HG03280 (cell line): ENCODE results near the gene TMEM98.
"Not testable (repeated sequence)": the region's sequence is repeated elsewhere in the genome, so short reads cannot be mapped to it uniquely, and the experiment has no call there.

Experiments used
- ATAC-seq: cut with Tn5 transposase; IDR thresholded peaks from one replicate; pipeline ENCODE4 v1.9.1; 2021; ENCODE audit warnings: mild to moderate bottlenecking, moderate library complexity; ENCODE audit not compliant: unreplicated experiment

The TMEM98 gene, protein sequence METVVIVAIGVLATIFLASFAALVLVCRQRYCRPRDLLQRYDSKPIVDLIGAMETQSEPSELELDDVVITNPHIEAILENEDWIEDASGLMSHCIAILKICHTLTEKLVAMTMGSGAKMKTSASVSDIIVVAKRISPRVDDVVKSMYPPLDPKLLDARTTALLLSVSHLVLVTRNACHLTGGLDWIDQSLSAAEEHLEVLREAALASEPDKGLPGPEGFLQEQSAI

DNA sequence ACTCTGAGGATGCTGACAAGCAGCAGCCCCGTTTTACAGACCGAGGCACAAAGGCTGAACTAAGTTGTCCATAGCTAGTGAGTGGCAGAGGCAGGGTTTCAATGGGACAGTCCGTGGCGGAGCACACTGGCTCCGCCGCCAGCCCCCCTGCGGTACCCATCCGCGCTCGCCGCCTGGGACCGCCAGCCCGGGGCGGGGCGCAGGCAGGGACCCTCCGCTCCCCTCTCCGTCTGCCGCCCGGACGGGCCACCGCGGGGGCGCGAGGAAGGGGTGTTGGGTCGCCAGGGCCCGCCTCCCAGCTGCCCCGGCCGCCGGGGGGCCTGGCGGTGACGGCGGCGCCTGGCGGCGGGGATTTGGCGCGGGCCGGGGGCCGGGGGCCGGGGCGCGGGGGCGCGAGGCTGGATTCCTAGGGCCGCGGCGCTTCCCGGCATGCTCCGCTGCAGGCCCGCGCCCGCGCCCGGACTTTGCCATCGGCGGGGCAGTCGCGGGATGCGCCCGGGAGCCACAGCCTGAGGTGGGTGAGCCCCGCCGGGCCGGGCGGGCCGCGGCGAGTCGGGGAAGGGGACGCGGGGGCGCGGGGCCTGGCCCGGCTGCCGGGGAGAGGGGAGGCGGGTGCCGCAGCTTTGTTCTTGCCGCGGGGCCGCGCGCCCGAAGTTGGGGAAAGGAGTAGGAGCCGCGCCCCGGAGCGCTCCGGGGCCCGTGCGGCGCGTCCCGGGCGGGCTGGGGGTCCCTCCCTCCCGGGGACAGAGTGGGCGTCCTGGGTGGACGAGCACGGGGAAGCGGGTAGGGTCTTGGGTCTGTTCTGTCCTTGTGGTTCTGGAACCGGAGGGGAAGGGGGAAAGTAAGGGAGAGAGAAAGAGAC is at the start of gene TMEM98:
Gene TMEM98, plus strand, starts transcription at position 430 of the 862 bp plus-strand sequence. CDS start 3,376 bp downstream, outside the sequence.
- no peak for ATAC-seq

DNA sequence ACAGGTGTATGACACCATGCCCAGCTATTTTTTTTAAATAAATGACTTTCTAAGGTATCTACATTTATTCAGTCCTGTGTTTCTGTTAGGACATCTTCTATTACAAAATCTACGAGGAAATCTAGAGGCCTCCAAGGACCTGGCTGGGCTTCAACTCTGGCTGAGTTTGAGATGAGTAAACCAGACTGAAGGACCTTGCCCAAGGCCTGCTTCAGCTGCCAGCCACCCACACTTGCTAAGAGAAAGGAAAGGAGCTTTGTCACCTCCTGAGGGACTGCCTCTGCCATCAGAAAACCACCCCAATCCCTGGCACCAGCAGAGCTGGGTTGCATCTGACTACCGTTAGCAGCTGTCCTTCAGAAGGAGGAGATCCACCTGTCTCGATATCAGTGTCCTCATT is 49.7 kb upstream of the TMEM98 start:
- ATAC-seq, result no peak

DNA sequence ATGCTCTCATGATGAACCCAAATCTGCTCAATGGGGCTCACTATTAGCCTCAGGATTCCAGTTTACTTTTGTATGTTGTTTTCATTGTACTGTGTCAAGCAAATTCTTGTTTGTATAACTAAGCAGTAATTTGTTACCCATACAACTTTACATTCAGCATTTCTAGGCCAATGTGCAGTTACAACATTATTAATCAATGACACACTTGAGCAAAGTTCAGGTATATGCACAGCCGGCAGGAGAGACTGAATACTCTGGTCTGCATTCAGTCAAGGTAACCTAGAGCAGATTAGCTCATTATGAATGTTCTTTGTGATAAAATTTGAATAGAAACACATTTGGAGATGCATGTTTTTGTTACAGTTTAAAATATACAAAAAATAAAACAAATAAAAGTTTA is 48.8 kb upstream of the TMEM98 start:
- ATAC-seq, result no peak

DNA sequence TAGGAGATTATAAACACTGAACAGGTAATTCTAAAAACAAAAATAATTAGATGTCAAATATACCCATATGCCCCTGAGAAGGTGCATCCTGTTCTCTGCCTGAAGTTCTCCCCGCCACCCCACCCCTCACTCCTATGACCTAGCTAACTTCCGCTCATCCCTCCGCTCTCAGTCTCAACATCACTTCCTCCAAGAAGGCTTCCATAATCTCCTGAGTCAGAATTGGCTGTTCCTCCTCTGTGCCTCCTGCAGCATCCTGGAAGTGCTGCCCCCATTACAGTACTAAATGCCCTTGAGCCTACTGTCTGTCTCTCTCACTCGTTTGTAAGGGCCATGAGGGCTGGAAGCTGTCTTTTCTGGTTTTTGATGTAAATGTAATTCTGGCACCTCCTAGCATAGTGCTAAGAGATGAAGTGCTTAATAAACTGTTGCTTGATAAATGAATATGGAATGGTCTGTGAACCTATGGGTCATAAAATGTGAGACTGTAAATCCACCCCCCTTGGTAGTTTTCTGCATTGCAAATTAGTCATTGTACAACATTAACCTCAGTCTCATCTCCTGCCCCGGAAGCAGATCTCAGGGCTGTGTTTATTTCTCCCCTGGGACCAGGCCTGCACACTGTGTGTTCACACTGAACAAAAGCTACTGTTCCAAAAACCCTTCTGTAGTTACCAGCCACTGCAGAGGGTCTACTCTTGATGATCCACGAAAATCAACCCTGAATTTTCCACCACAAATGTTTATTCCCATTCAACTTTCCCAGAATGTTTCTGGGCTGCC is 47.1 kb upstream of the TMEM98 start:
- no peak for ATAC-seq

DNA sequence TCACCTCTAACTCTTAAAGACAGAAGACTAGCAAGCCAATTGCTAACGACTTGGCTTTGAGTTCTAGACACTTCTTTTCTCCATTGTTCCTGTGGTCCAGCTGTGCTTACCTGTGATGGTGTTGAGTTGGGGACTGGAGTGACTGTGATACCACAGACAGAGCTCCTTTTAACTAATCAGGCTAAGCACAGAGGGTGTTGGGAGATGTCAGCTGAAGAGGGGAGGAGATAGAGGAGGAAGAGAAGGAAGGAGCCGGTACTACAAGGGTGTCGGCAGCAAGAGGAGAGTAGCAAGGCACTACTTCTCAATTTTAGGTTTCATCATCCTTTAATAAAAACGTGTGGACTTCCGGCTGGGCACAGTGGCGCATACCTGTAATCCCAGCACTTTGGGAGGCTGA is 45.9 kb upstream of the TMEM98 start:
- no peak for ATAC-seq

DNA sequence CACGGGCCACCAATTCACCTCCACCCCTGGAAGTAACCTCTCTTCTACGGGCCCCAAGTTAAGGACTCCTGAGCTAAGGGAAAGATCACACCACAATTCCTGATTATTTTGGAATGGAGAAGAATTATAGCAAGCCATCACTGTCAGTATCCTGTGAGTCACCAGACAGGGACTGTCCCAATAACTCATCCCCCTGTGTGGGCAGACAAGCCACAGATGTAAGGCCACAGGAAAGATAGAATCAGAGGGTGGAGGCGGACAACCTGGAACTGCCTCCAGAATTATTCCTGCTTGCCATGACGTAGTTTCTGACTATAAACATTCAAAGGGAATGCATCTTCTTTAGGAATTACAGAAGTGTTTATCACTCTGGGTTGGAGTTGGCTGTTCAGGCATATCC is 45.2 kb upstream of the TMEM98 start:
- ATAC-seq, result no peak

DNA sequence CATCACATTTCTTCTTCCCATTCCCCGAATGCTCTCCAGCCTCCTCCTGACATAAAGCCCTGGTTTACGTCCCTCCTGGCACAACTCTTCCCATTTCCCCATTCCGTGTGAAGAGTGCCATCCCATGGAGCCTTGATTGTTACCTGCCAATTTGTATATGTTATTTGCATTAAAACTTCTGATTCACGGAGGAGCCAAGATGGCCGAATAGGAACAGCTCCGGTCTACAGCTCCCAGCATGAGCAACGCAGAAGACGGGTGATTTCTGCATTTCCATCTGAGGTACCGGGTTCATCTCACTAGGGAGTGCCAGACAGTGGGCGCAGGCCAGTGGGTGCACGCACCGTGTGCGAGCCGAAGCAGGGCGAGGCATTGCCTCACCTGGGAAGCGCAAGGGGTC is 41.0 kb upstream of the TMEM98 start:
- not testable (repeated sequence) for ATAC-seq

DNA sequence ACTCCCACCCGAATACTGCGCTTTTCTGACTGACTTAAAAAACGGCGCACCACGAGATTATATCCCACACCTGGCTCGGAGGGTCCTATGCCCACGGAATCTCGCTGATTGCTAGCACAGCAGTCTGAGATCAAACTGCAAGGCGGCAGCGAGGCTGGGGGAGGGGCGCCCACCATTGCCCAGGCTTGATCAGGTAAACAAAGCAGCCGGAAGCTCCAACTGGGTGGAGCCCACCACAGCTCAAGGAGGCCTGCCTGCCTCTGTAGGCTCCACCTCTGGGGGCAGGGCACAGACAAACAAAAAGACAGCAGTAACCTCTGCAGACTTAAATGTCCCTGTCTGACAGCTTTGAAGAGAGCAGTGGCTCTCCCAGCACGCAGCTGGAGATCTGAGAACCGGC is 40.5 kb upstream of the TMEM98 start:
- ATAC-seq, result not testable (repeated sequence)

DNA sequence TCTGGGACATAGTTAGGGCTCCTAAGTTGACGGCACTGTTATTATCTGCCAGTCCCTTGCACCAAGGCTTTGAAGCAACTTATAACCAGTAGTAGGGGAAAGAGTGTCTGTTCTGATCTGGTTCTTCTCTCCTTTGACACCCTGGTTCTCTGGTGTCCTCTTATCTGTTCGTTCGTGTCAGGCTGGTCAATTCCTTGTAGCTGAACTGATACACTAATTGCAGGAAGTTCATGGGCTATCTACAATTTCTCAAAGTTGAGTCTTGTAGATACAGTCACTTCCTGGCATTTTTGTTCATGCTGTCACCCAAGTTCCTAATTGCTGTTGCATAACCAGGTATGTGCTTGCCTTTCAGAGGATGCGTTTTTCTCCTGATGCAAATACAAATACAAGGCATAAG is 33.7 kb upstream of the TMEM98 start:
- ATAC-seq, result no peak

DNA sequence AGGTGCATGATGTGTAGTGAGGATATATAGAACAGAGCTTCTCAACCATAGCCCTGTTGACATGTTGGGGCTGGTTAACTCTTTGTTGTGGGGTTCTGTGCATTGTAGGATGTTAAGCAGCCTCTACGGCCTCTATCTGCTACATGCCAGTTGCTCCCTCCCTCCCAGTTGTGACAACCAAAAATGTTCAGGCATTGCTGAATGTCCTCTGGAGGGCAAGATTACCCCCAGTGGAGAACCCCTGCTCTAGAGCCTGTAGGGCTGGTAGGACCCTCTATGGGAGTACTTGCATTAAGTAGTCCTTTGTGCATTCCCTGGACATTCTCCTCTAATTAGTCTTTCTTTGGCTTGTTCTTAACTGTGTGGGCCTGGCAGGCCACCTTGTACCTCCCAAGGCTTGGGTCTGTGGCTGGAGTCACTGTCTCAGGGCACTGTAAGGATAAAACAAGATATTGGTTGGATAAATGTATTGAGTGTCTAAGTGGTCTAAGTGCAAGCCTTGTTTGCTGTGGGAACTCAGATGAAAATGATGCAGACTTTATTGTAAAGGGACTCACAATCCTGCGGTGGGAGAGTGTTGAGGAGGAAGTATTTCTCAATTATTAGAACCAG is 31.2 kb upstream of the TMEM98 start:
- no peak for ATAC-seq

DNA sequence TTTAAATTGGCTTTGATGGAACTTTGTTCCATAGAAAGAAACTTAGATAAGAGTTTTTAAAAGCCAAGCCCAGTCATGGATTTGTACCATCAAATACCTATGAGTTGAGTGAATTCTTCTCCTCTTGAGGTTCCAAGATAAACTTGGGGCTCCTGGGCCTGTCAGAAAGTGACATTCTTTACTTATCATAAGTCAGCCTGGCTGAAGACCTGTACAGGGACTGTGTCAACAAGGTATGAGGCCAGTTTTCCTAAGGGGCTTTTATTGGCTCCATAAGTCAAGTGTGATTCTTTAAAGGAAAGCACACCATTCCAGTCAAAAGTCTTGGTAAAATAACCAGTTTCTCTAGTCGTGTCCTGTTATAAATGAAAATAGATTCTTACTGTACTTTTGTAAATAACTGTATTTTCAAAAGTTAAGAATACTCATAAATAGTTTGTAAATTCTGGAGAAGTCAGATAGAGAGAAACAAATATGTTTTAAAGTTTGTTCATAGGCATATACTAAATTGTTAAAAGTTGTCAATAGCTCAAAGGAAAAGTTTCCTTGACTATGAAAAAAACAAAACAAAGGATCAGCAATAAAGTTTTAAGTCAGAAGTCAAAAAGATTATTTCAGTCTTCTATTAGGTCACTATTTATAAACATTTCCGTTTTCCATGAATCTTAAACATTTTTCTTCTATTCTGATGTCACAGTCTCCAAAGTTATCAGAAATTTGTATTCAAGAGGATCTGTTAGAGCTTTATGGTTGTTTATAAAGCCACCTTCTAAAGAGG is 28.5 kb upstream of the TMEM98 start:
- no peak for ATAC-seq

DNA sequence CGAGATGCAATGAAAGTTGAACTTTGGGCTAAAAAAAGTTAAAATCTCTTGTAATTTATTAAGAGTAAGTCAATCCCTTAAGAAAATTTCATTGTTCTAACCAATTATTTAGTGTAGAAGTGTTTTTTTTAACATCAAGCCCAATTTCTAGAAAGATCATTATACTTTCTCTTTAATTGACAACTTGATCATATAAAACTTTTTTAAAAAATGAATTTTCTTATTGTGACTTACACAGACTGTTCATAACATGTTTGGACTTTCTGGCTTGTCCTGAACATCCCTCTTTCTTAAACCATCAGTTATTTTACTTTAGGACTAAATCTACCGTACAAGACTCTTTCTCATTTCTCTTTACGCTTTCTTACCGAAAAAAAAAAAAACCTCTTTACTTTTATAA is 26.2 kb upstream of the TMEM98 start:
- no peak for ATAC-seq

DNA sequence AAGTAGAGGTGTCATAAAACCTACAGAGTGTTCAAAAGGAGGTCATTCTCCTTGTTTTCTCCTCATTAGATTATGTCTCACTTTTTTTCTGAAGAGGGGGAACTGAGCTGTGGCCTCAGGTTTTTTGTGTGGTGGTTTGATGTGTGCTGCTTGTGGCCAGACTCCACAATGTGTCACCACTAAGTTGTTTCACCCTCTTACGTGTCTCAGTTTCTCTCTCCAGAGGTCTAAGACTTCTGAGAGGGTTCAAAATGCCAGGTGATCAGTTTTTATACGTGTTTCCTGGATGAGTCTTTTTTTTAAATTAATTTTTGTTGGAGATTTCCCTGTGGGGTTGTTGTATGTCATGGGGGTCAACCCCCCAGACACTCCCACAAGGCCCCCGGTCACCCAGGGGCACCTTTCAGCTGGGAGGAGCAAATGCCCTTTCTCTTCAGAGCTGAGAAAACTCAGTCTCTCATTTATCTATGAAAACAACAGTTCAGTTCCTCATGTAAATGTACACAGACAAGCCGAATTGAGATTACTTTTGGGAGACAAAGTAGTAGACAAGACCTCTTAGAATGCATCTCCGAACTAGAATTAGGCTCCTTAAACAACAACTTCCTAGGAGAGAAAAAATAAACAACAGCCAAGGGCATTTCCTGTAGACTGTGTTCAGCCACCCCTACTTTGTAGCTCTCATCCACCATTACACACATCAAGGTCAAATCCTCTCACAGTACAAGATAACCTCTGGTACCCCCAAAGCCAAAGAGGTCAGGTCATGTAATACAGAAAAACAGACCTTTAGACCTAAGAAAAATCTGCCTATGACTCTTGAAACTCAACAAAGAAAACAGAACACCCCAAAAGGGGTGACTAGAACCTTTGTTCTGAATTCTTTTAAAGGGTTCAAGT is 23.9 kb upstream of the TMEM98 start:
- ATAC-seq, result no peak

DNA sequence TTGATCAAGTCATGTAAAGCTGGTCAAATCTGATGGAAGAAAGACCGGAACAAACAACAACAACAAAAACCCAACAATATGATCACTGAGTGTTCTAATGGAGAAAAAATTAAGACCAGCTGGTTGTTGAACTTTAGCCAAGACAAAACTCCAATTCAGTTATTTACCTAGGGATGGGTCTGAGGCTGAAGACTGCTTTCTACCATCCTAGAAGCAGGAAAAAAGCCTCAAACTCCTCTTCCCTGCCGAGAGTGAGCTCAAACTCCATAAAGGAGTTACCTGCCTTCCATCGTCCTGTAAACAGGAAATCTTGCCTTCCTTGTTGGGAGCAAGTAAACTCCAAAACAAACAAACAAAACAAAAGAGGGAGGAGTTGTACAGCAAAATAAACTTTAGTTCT is 23.1 kb upstream of the TMEM98 start:
- ATAC-seq, result no peak

DNA sequence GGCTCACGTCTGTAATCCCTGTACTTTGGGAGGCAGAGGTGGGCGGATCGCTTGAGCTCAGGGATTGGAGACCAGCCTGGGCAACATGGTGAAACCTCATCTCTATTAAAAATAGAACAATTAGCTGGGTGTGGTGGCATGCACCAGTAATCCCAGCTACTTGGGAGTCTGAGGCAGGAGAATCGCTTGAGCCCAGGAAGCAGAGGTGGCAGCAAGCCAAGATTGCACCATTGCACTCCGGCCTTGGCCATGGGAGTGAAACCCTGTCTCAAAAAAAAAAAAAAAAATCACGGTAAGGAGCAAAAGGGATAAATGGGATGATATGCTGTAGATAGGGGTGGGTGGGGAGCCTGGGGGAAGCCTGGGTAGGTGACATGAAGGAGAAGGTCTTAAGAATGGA is 20.4 kb upstream of the TMEM98 start:
- no peak for ATAC-seq

DNA sequence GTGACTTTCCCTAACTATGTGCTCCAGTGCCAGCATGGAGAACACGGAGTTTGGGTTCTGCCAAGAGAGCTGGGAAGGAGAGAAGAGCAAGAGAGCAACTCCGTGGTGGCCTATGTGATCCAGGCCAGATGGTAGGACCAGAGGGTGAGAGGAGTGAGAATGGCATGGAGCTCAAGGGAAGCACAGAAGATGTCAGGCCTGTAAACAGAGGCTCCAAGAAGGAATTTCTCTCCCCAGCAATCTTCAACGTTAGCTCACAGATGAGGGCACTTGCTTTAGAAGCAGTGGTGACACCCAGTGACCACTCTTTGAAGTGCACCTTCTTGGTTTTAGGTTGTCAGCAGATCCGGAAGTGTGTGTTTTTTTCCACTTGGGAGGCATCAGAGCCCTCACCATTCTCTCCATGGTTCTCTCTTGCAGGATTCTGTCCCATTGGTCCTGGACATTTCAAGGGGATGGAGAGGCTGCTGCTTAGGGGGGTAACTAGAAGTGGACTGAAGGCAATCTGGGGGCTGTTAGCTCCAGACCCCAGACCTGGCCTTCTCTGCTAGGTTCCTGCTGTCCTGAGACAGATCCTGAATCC is 18.1 kb upstream of the TMEM98 start:
- peak; percentile 64 for ATAC-seq

DNA sequence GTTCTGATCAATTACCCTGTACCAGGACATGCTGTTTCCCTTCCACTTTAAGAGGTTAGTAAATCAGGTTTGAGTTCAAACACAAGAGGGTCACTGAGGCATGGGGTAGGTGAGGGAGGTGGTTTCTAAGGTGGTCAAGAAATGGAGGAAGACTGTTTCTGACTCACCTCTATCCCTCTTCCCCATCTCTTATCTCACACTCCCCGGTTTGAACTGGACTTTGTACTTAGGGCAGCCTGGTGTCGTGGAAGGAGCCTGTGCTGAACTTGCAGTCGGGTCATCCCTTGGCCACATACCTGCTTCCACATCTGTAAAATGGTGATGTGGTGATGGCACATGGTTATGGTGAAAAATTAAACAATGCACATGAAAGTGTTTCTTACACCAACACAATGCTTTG is 17.2 kb upstream of the TMEM98 start:
- no peak for ATAC-seq

DNA sequence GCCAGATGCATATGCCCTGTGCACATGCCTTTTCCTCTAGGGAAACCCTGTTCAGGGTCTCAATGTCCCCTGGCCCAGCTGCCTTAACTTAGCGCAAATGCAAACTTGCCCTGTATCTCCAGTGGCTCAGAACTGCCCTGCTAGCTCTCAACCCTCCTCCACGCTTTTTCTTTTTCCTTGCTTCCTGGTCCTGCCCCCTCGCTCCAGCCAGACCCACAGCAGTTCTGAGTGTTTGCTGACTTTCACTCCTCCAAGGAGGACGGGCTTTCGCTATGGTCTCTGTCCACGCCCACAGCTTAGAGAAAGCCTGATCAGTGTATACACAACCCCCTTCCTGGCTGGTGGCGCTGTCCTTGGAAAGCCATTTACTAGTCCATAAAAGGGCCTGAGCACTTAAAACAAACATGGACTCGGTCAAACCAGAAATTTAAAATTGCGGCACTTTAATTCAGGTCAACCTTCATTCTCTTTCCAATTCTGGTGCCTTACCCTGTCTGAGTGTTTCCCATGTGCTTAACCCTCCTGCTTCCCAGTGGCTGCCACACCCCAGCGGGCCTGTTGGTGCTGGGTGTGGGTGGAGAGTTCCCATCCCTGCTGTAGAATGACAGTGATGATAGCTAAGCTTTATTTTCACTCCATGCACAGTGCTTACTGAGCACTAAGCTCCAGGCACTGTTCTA is 15.6 kb upstream of the TMEM98 start:
- ATAC-seq, result no peak

DNA sequence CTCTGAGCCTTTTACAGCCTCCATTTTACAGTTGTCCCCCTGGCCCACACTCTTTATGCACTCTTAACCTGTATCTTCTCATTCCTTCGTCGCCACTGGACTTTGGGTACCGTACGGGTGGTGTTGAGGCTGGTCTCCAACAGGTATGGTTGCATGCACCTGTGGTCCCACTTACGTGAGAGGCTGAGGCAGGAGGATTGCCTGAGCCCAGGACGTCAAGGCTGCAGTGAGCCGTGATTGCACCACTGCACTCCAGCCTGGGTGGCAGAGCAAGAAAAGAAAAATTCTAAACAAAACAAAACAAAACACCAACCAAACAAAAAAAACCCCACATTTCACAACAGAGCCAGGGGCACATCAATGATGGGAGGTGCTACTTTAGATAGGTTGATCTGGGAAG is 14.4 kb upstream of the TMEM98 start:
- no peak for ATAC-seq
